PC-9 (cell line): ENCODE measurements around the gene HAGHL.
"Not testable (repeated sequence)": the region's sequence is repeated elsewhere in the genome, so short reads cannot be mapped to it uniquely, and the experiment has no call there.

Source experiments
- CTCF ChIP-seq: fragments of 200-600 bp; sonication (generic); conservative IDR thresholded peaks from 2 replicates; pipeline ENCODE4 v1.6.1; 2017; ENCODE audit warnings: mixed run types, antibody characterized with exemption, mild to moderate bottlenecking, moderate library complexity
- EZH2 ChIP-seq: fragments of 200-600 bp; sonication (generic); IDR thresholded peaks from 2 replicates; pipeline ENCODE4 v1.8.0; 2017; ENCODE audit warnings: antibody characterized with exemption, low read depth

GRCh38 chr16:712740-713250, 14.1 kb upstream of the HAGHL start:
- peak; percentile 91 for TF ChIP-seq CTCF
- TF ChIP-seq EZH2, result not testable (repeated sequence)
